SJSA1 (cell line): Measurements from ENCODE around the gene CDK5RAP2. TPM values are rescaled to one million over a fixed set of nuclear protein-coding genes. Genes with fewer than 3 reads are reported as not detected.

Experiments used
- DNase-seq, 2 experiments: peaks; one replicate each; pipeline ENCODE4 v3.0.0-alpha.2; 2015 to 2020; ENCODE audit warnings: low spot score in 2 of 2, low read depth in 1 of 2
- H3K27ac ChIP-seq: fragments of 250-450 bp; sonication (Bioruptor Pico); 2 replicates; pipeline ENCODE4 v1.5.1; 2020; ENCODE audit warnings: mild to moderate bottlenecking, moderate library complexity
- H3K27me3 ChIP-seq: fragments of 250-450 bp; sonication (Bioruptor Pico); replicated peaks from 2 replicates; pipeline ENCODE4 v1.5.1; 2020; ENCODE audit warnings: mild to moderate bottlenecking, moderate library complexity
- H3K36me3 ChIP-seq: fragments of 250-450 bp; sonication (Bioruptor Pico); 2 replicates; pipeline ENCODE4 v1.5.1; 2020; ENCODE audit warnings: mild to moderate bottlenecking
- H3K4me1 ChIP-seq: fragments of 250-450 bp; sonication (Bioruptor Pico); replicated peaks from 2 replicates; pipeline ENCODE4 v1.6.1; 2021; ENCODE audit warnings: mild to moderate bottlenecking
- H3K4me3 ChIP-seq: fragments of 250-450 bp; sonication (Bioruptor Pico); 2 replicates; pipeline ENCODE4 v1.5.1; 2020; ENCODE audit warnings: mild to moderate bottlenecking
- H3K9me3 ChIP-seq: fragments of 250-450 bp; sonication (Bioruptor Pico); replicated peaks from 2 replicates; pipeline ENCODE4 v1.5.1; 2020; ENCODE audit warnings: mild to moderate bottlenecking
- total RNA-seq: library from RNA; depleted of rRNA; stranded (reverse); fragments of >200 nt; shearing (Covaris generic); gene quantifications from 2 replicates; pipeline ENCODE4 v1.2.3, GENCODE V29; 2014

Gene CDK5RAP2
- total RNA-seq, 1 experiment from 2014 or later: 32.6 TPM

DNA sequence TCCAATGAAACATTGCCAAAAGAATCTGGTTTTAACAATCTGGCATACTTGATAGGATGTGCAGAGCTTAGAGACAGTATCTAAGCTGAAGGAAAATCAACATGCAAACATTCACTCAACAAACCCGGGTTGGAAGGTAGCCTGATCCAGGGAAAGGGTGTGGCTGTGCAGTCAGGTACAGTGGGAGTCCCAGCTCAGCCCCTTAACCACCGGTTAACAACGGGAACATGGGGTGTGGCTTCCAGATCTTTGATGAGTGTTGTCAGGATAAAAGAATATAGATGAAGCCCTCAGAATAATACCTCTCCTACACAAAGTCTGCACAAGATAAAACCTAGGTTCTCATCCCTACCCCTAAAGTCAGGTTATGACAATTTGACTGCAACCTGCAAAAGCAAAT lies 127.3 kb downstream of the CDK5RAP2 start:
- Histone ChIP-seq H3K27me3 (no peaks in the 10 kb centered on the region), H3K36me3 (peaks cover 25% of the 10 kb centered on the region), H3K4me3 (no peak overlapping the region), H3K4me1 (no peaks in the 10 kb centered on the region; the same call in 1 of the 2 replicates), H3K27ac (no peak overlapping the region), H3K9me3 (no peaks in the 10 kb centered on the region)
- DNase-seq: no peak

DNA sequence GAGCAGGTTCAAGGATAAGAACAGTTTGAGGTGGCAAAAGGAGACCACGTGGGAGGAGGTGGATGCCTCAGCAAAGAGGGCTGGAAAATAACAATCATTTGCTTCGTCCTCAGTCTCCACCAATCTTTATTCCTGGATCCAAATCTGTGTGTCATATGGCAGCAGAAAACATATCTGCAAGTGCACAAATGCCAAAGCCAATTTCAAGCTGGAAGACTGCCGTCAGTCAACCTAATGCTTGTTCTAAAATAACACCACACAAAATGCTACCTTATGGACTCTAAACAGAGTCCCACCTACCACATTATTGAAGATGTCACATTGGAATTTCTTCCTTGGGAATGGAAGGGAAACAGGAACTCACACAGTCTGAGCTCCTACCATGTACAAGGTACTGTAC lies 129.1 kb downstream of the CDK5RAP2 start:
- no peak for DNase-seq
- Histone ChIP-seq H3K36me3 (peaks cover 38% of the 10 kb centered on the region), H3K9me3 (no peaks in the 10 kb centered on the region), H3K4me3 (no peak overlapping the region), H3K27ac (no peak overlapping the region), H3K27me3 (no peaks in the 10 kb centered on the region), H3K4me1 (peaks cover 4% of the 10 kb centered on the region; the same call in 1 of the 2 replicates)

GRCh38 chr9:120449566-120449965 lies 130.4 kb downstream of the CDK5RAP2 start:
- peaks cover 38% of the 10 kb centered on the region for H3K36me3 ChIP-seq
- peaks cover 4% of the 10 kb centered on the region; the same call in 1 of the 2 replicates for H3K4me1 ChIP-seq
- H3K4me3 ChIP-seq: no peak overlapping the region
- no peaks in the 10 kb centered on the region for H3K9me3 ChIP-seq
- no peak for DNase-seq
- H3K27me3 ChIP-seq: no peaks in the 10 kb centered on the region
- H3K27ac ChIP-seq: no peak overlapping the region

GRCh38 chr9:120447959-120448500 lies 131.9 kb downstream of the CDK5RAP2 start:
- H3K4me3 ChIP-seq: no peak overlapping the region
- peaks cover 32% of the 10 kb centered on the region for H3K36me3 ChIP-seq
- DNase-seq: no peak

DNA sequence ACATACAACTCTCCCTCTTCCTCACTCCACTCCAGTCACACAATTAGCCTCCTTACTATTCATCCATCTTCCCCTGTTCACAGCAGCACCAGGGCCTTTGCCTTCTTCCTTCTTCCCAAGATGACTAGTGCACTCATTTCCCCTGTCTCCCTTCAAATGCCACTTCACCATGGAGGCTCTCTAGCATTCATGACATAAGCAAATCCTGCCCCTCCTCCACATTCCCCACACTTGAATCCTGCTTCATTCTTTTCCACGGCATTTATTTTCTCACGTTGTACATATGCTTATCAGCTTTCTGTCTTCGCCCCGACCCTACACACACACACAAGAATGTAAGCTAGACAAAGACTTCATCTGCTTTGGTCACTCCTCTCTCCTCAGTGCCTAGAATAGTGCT lies 133.3 kb downstream of the CDK5RAP2 start:
- Histone ChIP-seq H3K4me1 (peaks cover 13% of the 10 kb centered on the region), H3K9me3 (no peaks in the 10 kb centered on the region), H3K4me3 (no peak overlapping the region), H3K27ac (no peak overlapping the region), H3K27me3 (no peaks in the 10 kb centered on the region), H3K36me3 (peaks cover 39% of the 10 kb centered on the region)
- DNase-seq: no peak

More at GRCh38 chr9:120447959-120448500, 131.9 kb downstream of the CDK5RAP2 start:
- Histone ChIP-seq H3K27ac (no peak overlapping the region), H3K9me3 (no peaks in the 10 kb centered on the region), H3K4me1 (peaks cover 13% of the 10 kb centered on the region), H3K27me3 (no peaks in the 10 kb centered on the region)

DNA sequence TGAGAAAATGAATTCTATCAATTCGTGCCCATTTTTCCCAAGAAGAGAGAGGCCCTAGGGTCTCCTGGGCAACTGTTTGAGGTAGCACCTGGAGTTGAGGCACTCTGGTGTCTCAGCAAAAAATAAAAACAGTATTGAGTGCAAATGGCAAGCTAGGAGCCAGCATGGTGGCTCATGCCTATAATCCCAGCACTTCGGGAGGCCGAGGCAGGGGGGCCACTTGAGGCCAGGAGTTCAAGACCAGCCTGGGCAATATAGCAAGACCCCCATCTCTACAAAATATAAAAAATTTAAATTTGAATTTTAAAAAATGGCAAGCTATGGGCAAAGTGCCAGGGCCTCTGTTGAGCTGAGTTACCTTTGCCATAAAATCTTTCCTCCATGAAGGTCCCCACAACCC lies 136.0 kb downstream of the CDK5RAP2 start:
- no peaks in the 10 kb centered on the region for H3K9me3 ChIP-seq
- H3K4me3 ChIP-seq: no peak overlapping the region

DNA sequence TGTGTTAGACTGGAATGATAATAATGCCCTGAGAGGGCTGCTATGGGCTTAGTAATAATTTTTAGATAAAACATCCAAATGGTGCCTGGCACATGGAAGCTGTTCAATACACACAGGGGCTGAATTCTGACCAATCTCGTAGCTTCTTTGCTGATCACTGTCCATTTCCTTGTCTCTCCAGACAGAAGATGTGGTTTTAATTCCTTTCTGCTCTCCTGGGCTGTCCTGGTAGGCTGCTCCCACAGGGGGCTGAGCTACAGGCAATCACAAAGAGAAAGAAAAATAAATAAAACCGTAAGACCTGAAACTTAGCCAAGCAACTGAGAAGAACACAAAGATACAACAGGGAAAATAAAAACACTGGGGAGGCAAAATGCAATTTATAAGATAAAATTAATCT lies 136.5 kb downstream of the CDK5RAP2 start:
- no peaks in the 10 kb centered on the region for H3K27me3 ChIP-seq
- peak overlapping the region; percentile 36 for H3K27ac ChIP-seq
- peaks cover 57% of the 10 kb centered on the region for H3K36me3 ChIP-seq
- no peak overlapping the region for H3K4me3 ChIP-seq
- H3K4me1 ChIP-seq: peaks cover 13% of the 10 kb centered on the region
- peak; percentile 50 to 63 for DNase-seq
- H3K9me3 ChIP-seq: no peaks in the 10 kb centered on the region

More for the DNA sequence above, 136.0 kb downstream of the CDK5RAP2 start:
- H3K36me3 ChIP-seq: peaks cover 52% of the 10 kb centered on the region
- no peak for DNase-seq
- H3K4me1 ChIP-seq: peaks cover 13% of the 10 kb centered on the region
- H3K27ac ChIP-seq: peak overlapping the region; percentile 36
- H3K27me3 ChIP-seq: no peaks in the 10 kb centered on the region

DNA sequence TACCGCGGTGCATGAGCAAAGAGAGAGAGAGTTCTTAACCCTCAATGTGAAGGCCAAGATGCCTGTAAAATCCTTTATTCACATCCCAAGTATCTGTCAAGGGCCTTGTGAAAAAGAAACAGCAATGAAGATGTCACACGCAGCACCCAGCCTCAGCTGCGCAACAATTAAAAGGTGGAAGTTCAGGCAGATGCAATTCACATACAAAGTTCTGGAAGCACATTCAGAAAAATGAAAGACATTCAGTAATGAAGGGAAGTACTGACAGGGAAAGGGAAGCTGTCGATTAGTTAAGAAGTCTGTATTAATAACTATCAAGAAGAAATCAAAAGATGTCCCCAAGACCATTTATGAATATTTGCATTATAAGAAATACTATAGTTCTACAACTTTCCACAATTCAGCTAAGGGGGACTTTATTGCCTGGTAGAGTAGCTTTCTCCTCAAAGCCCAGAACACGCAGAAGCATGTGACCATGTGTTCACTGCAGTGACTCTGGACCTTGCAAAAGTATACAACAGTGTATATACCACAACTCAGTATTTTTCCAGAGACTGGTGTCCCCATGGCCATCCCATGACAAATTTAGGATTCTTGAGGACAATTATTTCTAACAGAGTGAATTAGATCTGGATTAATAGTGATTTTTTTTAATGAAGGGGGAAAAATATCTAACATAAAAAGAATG lies 137.5 kb downstream of the CDK5RAP2 start:
- H3K36me3 ChIP-seq: peaks cover 64% of the 10 kb centered on the region
- no peak overlapping the region for H3K27ac ChIP-seq
- DNase-seq: no peak
- H3K4me3 ChIP-seq: no peak overlapping the region
- H3K9me3 ChIP-seq: no peaks in the 10 kb centered on the region
- peaks cover 13% of the 10 kb centered on the region for H3K4me1 ChIP-seq
- H3K27me3 ChIP-seq: no peaks in the 10 kb centered on the region

DNA sequence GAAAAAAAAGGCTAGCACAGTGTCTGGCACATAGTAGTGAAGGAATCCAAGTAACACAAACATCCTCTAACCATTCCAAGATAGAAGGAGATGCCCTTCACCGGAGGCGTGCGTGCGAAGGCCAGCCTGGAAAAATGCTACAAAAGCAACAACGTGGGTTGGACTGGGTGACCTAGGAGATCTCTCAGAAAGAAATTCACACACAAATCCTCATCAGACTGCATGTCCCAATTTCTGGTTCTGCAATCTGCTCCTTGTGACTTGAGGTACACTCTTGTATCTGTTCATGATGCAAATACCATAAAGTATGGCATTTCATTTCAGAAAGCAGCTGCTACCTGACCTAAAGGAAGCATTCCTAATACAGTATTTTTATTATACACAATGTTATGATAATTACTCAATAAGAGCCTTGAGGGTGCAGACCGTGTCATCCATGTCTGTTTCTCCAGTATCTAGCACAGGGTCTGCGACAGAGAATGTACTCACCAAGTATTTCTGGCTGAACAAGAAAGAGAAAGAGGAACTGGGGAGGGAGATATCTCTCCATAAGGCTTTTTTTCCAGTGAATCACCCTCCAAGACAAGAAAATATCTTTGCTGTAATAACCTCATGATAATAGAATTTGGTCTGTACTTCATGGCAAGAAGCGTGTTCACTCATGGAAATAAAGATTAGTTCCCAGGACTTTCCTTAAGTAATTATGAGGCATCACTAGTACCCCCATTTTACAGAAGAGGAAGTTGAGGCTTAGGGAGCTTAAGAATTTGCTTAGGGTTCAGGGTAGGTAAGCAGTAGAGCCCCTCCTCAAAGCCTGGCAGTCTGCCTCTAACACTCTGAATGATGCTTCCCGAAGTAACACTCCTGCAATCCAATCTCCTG lies 138.3 kb downstream of the CDK5RAP2 start:
- no peaks in the 10 kb centered on the region for H3K27me3 ChIP-seq
- no peak overlapping the region for H3K4me3 ChIP-seq
- 0 out of 2 replicates have a peak overlapping the region, but pooled peaks have one; percentile 21 for H3K27ac ChIP-seq
- H3K4me1 ChIP-seq: peaks cover 13% of the 10 kb centered on the region
- no peak for DNase-seq
- peaks cover 63% of the 10 kb centered on the region for H3K36me3 ChIP-seq
- H3K9me3 ChIP-seq: no peaks in the 10 kb centered on the region

DNA sequence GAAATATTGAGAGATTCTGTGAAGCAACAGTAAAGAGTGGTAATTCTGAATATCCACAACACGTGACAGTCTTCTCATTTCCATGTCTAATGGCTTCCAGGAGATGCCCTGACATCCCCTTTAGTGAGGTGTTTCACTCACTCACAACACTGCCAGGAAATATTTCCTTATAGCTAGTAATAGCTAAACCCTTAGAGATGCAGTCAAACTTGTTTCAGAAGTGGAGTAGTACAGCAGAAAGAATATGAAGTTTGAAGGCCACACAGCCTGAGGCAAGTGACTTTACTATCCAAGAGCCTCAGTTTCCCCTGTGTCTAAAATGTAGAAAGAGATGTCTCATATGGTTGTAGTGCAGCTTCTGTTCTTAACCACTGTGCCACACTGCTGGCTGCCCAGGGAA lies 139.2 kb downstream of the CDK5RAP2 start:
- H3K27ac ChIP-seq: no peak overlapping the region
- no peak for DNase-seq
- H3K4me1 ChIP-seq: peaks cover 13% of the 10 kb centered on the region
- H3K36me3 ChIP-seq: peaks cover 57% of the 10 kb centered on the region
- no peaks in the 10 kb centered on the region for H3K9me3 ChIP-seq
- H3K27me3 ChIP-seq: no peaks in the 10 kb centered on the region
- no peak overlapping the region for H3K4me3 ChIP-seq

DNA sequence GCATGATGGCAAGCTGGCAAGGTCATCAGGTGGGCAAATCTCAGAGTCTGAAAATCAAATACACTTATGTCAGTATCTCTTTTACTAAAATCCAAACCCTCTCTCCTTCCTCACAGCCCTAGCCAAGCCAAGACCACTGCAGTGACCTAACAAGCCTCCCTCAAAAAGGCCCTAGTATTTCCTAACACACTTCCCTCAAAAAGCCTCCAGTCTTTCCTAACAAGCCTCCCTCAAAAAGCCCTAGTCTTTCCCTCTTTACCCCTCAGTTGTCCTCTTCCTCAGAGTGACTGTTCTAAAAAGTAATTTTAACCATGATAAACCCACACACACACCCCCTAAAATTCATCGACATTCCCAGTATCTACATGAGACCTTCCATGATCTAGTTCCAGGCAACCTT lies 140.0 kb downstream of the CDK5RAP2 start:
- no peak overlapping the region for H3K4me3 ChIP-seq
- no peak for DNase-seq
- H3K4me1 ChIP-seq: peaks cover 20% of the 10 kb centered on the region
- no peaks in the 10 kb centered on the region for H3K27me3 ChIP-seq
- no peaks in the 10 kb centered on the region for H3K9me3 ChIP-seq
- peaks cover 57% of the 10 kb centered on the region for H3K36me3 ChIP-seq
- H3K27ac ChIP-seq: no peak overlapping the region

DNA sequence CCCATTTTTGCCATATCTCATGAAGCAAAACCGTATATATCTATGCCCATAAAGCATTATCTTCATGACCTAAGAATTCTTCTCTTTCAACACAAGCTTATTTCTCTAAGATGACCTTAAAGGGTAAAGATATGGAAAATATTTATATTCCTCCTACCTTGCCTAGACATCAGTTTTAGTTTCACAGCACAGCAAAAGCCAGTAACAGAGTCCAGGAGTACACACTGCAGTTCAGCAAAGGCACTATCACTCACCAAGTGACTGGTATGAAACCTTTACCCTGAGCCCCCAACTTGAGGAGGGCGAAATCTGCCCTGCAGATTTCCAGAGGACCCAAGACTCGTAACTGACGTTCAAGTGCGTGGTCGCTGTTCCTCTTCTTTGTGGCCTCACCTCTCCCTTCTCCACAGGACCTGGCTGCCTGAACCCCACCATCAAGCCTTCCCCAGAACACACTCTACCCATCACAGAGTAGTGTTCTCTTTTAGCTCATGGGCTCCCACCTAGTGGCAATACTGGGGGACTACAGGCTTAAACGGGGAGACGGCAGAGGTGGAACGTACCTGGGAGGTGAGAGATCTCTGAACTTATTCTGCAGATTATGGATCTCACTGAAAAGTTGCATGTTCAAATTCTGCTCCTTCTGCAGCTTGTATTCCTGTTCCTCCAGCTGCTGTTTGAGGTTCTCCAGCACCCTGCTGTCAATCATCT lies 141.0 kb downstream of the CDK5RAP2 start:
- no peaks in the 10 kb centered on the region for H3K9me3 ChIP-seq
- H3K4me3 ChIP-seq: no peak overlapping the region
- H3K27me3 ChIP-seq: no peaks in the 10 kb centered on the region
- H3K36me3 ChIP-seq: peaks cover 58% of the 10 kb centered on the region
- DNase-seq: no peak
- peaks cover 26% of the 10 kb centered on the region for H3K4me1 ChIP-seq
- no peak overlapping the region for H3K27ac ChIP-seq

- H3K4me1 ChIP-seq: peaks cover 18% of the 10 kb centered on the region
- no peaks in the 10 kb centered on the region for H3K27me3 ChIP-seq
- H3K36me3 ChIP-seq: peaks cover 62% of the 10 kb centered on the region
- H3K9me3 ChIP-seq: no peaks in the 10 kb centered on the region
- H3K4me3 ChIP-seq: no peak overlapping the region
- no peak for DNase-seq
- H3K27ac ChIP-seq: no peak overlapping the region
Observed at GRCh38 chr9:120438111-120438510, 141.9 kb downstream of the CDK5RAP2 start.
